Vagina (tissue), 2 donors: ENCODE results near the gene NPC1.

Source experiments
- CTCF ChIP-seq, 3 experiments: fragments of 450-650 bp in 2 of 3; fragments of 200-600 bp in 1 of 3; sonication (generic) in 1 of 3; IDR thresholded peaks; one replicate each; pipeline ENCODE4 v1.5.1; 2017 to 2019; ENCODE audit warnings: antibody characterized with exemption in 3 of 3, mild to moderate bottlenecking in 2 of 3, moderate library complexity in 2 of 3
- POLR2A ChIP-seq, 2 donors: fragments of 450-650 bp; IDR thresholded peaks; one replicate each; pipeline ENCODE4 v1.6.1; 2017; ENCODE audit warnings: antibody characterized with exemption in 2 of 2, mild to moderate bottlenecking in 2 of 2, moderate library complexity in 2 of 2

GRCh38 chr18:23573626-23574431, 12.5 kb downstream of the NPC1 start:
- no peak for TF ChIP-seq CTCF (IDR thresholded peaks at IDR 0.05)
- TF ChIP-seq POLR2A (IDR thresholded peaks at IDR 0.05) = no peak
